Neural crest cell (in vitro differentiated cells): ENCODE measurements around the gene STT3B. TPM values are rescaled to one million over a fixed set of nuclear protein-coding genes. Genes with fewer than 3 reads are reported as not detected.

ENCODE experiments used
- DNase-seq: peaks from one replicate; pipeline ENCODE4 v3.0.0; 2021; ENCODE audit warnings: low read depth, mixed read lengths, low spot score
- H3K27ac Mint-ChIP-seq: one replicate; pipeline ENCODE4 v1.8.0; 2021; ENCODE audit warnings: mild to moderate bottlenecking, mixed read lengths; ENCODE audit not compliant: unreplicated experiment
- H3K27me3 Mint-ChIP-seq: 2 replicates; pipeline ENCODE4 v1.8.0; 2021; ENCODE audit warnings: low read depth, mild to moderate bottlenecking, mixed read lengths
- H3K36me3 Mint-ChIP-seq: 2 replicates; pipeline ENCODE4 v1.8.0; 2021; ENCODE audit warnings: low read depth, mild to moderate bottlenecking, mixed read lengths
- H3K4me1 Mint-ChIP-seq: 2 replicates; pipeline ENCODE4 v1.8.0; 2021; ENCODE audit warnings: mixed read lengths
- H3K4me3 Mint-ChIP-seq: one replicate; pipeline ENCODE4 v1.8.0; 2021; ENCODE audit warnings: mild to moderate bottlenecking, mixed read lengths
- H3K9me3 Mint-ChIP-seq: 2 replicates; pipeline ENCODE4 v1.8.0; 2021; ENCODE audit warnings: mixed read lengths
- total RNA-seq: library from RNA; stranded (reverse); gene quantifications from 2 replicates; pipeline ENCODE4 v1.2.1, GENCODE V29; 2021
- TF ChIP-seq, protein P1 (sequence below): fragments of 200-600 bp; sonication (generic); conservative IDR thresholded peaks from 2 replicates; pipeline ENCODE4 v1.5.0; 2021; ENCODE audit warnings: antibody characterized with exemption, mild to moderate bottlenecking

STT3B gene
- total RNA-seq, 1 donor from 2014 or later, result 116 TPM

- DNase-seq, result peak; percentile 39
- peaks cover 38% of the 10 kb centered on the region for H3K4me1 Mint-ChIP-seq
- peak overlapping the region; percentile 100 for H3K4me3 Mint-ChIP-seq
- no peaks in the 10 kb centered on the region for H3K36me3 Mint-ChIP-seq
- H3K27ac Mint-ChIP-seq, result peak overlapping the region; percentile 79
- TF ChIP-seq, protein P1, sequence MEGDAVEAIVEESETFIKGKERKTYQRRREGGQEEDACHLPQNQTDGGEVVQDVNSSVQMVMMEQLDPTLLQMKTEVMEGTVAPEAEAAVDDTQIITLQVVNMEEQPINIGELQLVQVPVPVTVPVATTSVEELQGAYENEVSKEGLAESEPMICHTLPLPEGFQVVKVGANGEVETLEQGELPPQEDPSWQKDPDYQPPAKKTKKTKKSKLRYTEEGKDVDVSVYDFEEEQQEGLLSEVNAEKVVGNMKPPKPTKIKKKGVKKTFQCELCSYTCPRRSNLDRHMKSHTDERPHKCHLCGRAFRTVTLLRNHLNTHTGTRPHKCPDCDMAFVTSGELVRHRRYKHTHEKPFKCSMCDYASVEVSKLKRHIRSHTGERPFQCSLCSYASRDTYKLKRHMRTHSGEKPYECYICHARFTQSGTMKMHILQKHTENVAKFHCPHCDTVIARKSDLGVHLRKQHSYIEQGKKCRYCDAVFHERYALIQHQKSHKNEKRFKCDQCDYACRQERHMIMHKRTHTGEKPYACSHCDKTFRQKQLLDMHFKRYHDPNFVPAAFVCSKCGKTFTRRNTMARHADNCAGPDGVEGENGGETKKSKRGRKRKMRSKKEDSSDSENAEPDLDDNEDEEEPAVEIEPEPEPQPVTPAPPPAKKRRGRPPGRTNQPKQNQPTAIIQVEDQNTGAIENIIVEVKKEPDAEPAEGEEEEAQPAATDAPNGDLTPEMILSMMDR, result peak; percentile 35
- no peaks in the 10 kb centered on the region for H3K9me3 Mint-ChIP-seq
- no peaks in the 10 kb centered on the region for H3K27me3 Mint-ChIP-seq
Observed at GRCh38 chr3:31533169-31534064, 692 bp downstream of the STT3B start.

DNA sequence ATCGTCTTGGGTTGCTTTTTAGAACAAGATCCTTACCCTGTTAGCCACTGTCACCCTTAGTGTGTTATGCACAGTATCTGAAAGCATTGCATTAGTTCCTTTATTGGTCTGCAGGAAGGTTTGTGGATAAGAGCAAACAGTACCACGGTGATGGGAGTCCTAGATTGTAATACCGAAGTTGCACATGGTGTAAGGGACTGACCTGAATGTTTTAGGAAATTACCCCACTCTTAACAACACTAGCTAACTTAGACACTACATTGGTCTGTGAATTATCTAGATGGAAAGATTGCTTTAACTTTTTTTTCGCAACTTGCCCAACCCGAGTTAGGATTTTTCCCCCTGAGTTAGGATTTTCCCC lies 1.3 kb downstream of the STT3B start:
- Mint-ChIP-seq H3K27ac (peak overlapping the region; percentile 79), H3K4me1 (peaks cover 44% of the 10 kb centered on the region), H3K9me3 (no peaks in the 10 kb centered on the region), H3K36me3 (no peaks in the 10 kb centered on the region), H3K4me3 (peak overlapping the region; percentile 100), H3K27me3 (no peaks in the 10 kb centered on the region)
- DNase-seq, result no peak
- TF ChIP-seq, protein P1, result no peak

- no peak overlapping the region for H3K27ac Mint-ChIP-seq
- H3K9me3 Mint-ChIP-seq, result no peaks in the 10 kb centered on the region
- peaks cover 58% of the 10 kb centered on the region for H3K4me1 Mint-ChIP-seq
- H3K36me3 Mint-ChIP-seq, result no peaks in the 10 kb centered on the region
- DNase-seq, result no peak
- H3K27me3 Mint-ChIP-seq, result no peaks in the 10 kb centered on the region
- peak overlapping the region; percentile 83 for H3K4me3 Mint-ChIP-seq
- TF ChIP-seq, protein P1, result no peak
Observed at GRCh38 chr3:31536497-31536896, 3.8 kb downstream of the STT3B start.

DNA sequence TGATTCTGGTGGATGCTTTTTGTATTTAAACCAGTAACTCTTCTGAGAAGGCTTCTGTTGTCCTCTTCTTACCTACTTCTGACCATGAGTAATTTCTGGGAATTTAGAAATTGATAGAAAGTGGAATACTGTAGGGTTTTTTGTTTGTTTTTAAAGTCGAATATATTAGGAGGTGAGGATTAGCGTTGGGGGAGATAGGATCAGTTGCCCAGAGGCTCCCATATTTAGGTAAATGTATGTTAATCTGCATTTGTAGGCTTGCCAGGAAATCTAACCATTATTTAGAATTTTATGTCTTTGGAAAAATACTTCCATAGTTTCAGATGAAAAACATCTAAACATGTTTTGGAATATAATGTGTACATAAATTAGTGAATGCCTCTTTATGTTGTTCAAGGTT lies 6.1 kb downstream of the STT3B start:
- TF ChIP-seq, protein P1, result no peak
- Mint-ChIP-seq H3K27ac (peak overlapping the region; percentile 90), H3K9me3 (no peaks in the 10 kb centered on the region), H3K4me1 (peaks cover 57% of the 10 kb centered on the region), H3K4me3 (peak overlapping the region; percentile 1), H3K27me3 (no peaks in the 10 kb centered on the region), H3K36me3 (no peaks in the 10 kb centered on the region)
- no peak for DNase-seq

DNA sequence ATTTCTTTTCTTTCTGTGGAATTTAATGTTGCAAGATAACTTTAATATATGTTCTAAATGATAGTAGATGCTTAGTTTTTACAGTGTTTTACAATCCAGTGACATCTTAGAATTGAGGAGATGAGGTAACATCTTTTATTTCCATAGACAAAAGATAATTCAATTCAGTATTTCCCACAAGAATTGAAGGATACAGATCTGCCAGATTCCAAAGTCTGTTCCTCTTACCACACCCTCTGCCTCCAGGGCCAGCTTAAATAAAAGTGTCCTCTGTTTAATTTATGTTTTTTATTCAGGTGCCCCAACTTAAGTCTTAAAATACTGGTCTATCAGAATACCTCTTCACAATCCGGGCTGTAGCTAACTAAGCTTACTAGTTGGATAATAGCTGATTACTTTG lies 6.5 kb downstream of the STT3B start:
- Mint-ChIP-seq H3K27me3 (no peaks in the 10 kb centered on the region), H3K27ac (no peak overlapping the region), H3K9me3 (no peaks in the 10 kb centered on the region), H3K36me3 (no peaks in the 10 kb centered on the region), H3K4me1 (peaks cover 56% of the 10 kb centered on the region), H3K4me3 (no peak overlapping the region)
- no peak for DNase-seq
- TF ChIP-seq, protein P1, result no peak
